B cell (primary cell): ENCODE measurements around the gene RNF227. TPM values are rescaled to one million over a fixed set of nuclear protein-coding genes. Genes with fewer than 3 reads are reported as not detected.

Source experiments
- ATAC-seq: fragments of 200-7000 bp; cut with Tn5 transposase; one replicate; pipeline ENCODE4 v1.10.0; 2021; ENCODE audit warnings: low read depth, mild to moderate bottlenecking, moderate number of reproducible peaks, moderate library complexity
- CTCF ChIA-PET: fragments of 350-600 bp; sonication (Branson Sonifier 250); formaldehyde crosslinking; loops from one replicate; lab custom pipeline; 2021; ENCODE audit warnings: antibody characterized with exemption, inconsistent platforms; lab: Charles Lee
- POLR2A ChIA-PET: fragments of 350-600 bp; sonication (Branson Sonifier 250); formaldehyde crosslinking; loops from one replicate; lab custom pipeline; 2021; ENCODE audit warnings: antibody characterized with exemption; lab: Charles Lee
- DNase-seq: peaks from one replicate; pipeline ENCODE4 v3.0.0; 2013
- H2AFZ ChIP-seq: 2 replicates; pipeline ENCODE4 v1.6.1; 2012; ENCODE audit warnings: mild to moderate bottlenecking, low read depth, low read length; ENCODE audit not compliant: insufficient read depth, poor library complexity, severe bottlenecking
- H3K27ac ChIP-seq, 2 donors: 1 replicate in 1 of 2; 2 replicates in 1 of 2; pipeline ENCODE4 v1.5.1; 2012 to 2013; ENCODE audit warnings: low read length in 2 of 2, mild to moderate bottlenecking in 2 of 2, moderate library complexity in 1 of 2
- H3K27me3 ChIP-seq, 4 experiments: fragments of 200-600 bp in 1 of 4; sonication (generic) in 1 of 4; replicated peaks in 1 of 4; 1 replicate in 2 of 4; 2 replicates in 2 of 4; pipeline versions ENCODE4 v1.6.1 to v1.7.0; 2013 to 2016; ENCODE audit warnings: low read length in 3 of 4, mild to moderate bottlenecking in 2 of 4, mixed read lengths in 1 of 4, moderate library complexity in 1 of 4; ENCODE audit not compliant: insufficient read depth in 4 of 4, control insufficient read depth in 3 of 4; ENCODE audit errors: control extremely low read depth in 1 of 4
- H3K36me3 ChIP-seq, 2 experiments: replicated peaks in 1 of 2; 1 replicate in 1 of 2; 2 replicates in 1 of 2; pipeline versions ENCODE4 v1.6.1 to v1.7.1; 2013; ENCODE audit warnings: low read length in 1 of 2; ENCODE audit not compliant: insufficient read depth in 2 of 2, control insufficient read depth in 1 of 2; ENCODE audit errors: control extremely low read depth in 1 of 2, extremely low read depth in 1 of 2
- H3K4me1 ChIP-seq, 2 donors: fragments of 200-600 bp in 1 of 2; sonication (generic) in 1 of 2; 1 replicate in 1 of 2; 2 replicates in 1 of 2; pipeline versions ENCODE4 v1.5.1 to v1.6.1; 2013 to 2017; ENCODE audit warnings: low read length in 2 of 2; ENCODE audit not compliant: control insufficient read depth in 2 of 2, insufficient read depth in 2 of 2
- H3K4me2 ChIP-seq: replicated peaks from 2 replicates; pipeline ENCODE3; 2012; ENCODE audit warnings: mild to moderate bottlenecking, low read depth, low read length; ENCODE audit not compliant: poor library complexity, severe bottlenecking
- H3K4me3 ChIP-seq, 5 experiments: fragments of 200-600 bp in 1 of 5; sonication (generic) in 1 of 5; 1 replicate in 3 of 5; 2 replicates in 2 of 5; pipeline versions ENCODE4 v1.5.1 to v1.7.0; 2011 to 2016; ENCODE audit warnings: low read length in 4 of 5, mild to moderate bottlenecking in 4 of 5, low read depth in 2 of 5, control low read depth in 1 of 5, moderate library complexity in 1 of 5; ENCODE audit not compliant: insufficient read depth in 1 of 5; ENCODE audit errors: control extremely low read depth in 1 of 5, extremely low read depth in 1 of 5
- H3K79me2 ChIP-seq: fragments of 200-600 bp; sonication (generic); one replicate; pipeline ENCODE4 v1.6.0; 2016; ENCODE audit warnings: low read length; ENCODE audit not compliant: control insufficient read depth, insufficient read depth
- H3K9ac ChIP-seq: fragments of 200-600 bp; sonication (generic); 2 replicates; pipeline ENCODE4 v1.6.1; 2017; ENCODE audit warnings: mild to moderate bottlenecking, low read length, moderate library complexity
- H3K9me3 ChIP-seq, 3 donors: one replicate each; pipeline versions ENCODE4 v1.6.1 to v1.7.1; 2013; ENCODE audit warnings: low read length in 2 of 3; ENCODE audit not compliant: control insufficient read depth in 2 of 3, insufficient read depth in 1 of 3; ENCODE audit errors: control extremely low read depth in 1 of 3
- H4K20me1 ChIP-seq: 2 replicates; pipeline ENCODE4 v1.6.0; 2012; ENCODE audit warnings: mild to moderate bottlenecking, low read length; ENCODE audit not compliant: insufficient read depth, control insufficient read depth, poor library complexity, severe bottlenecking
- H3K27ac Mint-ChIP-seq: one replicate; pipeline ENCODE4 v1.8.0; 2021; ENCODE audit warnings: mixed read lengths
- H3K27me3 Mint-ChIP-seq: one replicate; pipeline ENCODE4 v1.8.0; 2021; ENCODE audit warnings: mixed read lengths
- H3K4me1 Mint-ChIP-seq: one replicate; pipeline ENCODE4 v1.8.0; 2021; ENCODE audit warnings: mixed read lengths
- H3K4me3 Mint-ChIP-seq: one replicate; pipeline ENCODE4 v1.8.0; 2021; ENCODE audit warnings: mixed read lengths
- H3K9me3 Mint-ChIP-seq: one replicate; pipeline ENCODE4 v1.8.0; 2022; ENCODE audit warnings: mixed read lengths; ENCODE audit not compliant: insufficient read depth
- EZH2 ChIP-seq: IDR thresholded peaks from 2 replicates; pipeline ENCODE4 v1.6.1; 2012; ENCODE audit warnings: borderline replicate concordance, low read depth, mild to moderate bottlenecking, moderate library complexity, low read length; ENCODE audit not compliant: insufficient read depth, poor library complexity, severe bottlenecking
- WGBS: methylation state at CpG from one replicate; pipeline ENCODE4 v1.1.5; 2013; ENCODE audit warnings: missing lambda C conversion rate; ENCODE audit not compliant: insufficient coverage; 5-methylcytosine and 5-hydroxymethylcytosine counted together
- intact Hi-C: fragments of 100-400 bp; cut with micrococcal nuclease; formaldehyde crosslinking; loops from one replicate; pipeline ENCODE4 v1.10.0; 2022
- polyA plus RNA-seq: library from polyadenylated mRNA; depleted of rRNA; stranded (reverse); fragments of >200 nt; gene quantifications from 2 replicates; pipeline ENCODE4 v1.2.3, GENCODE V29; 2012
- total RNA-seq, 2 donors: library from RNA; stranded (reverse); fragments of 120-200 nt in 1 of 2; gene quantifications; 1 replicate in 1 of 2; 2 replicates in 1 of 2; pipeline versions ENCODE4 v1.2.3 to v1.2.4, GENCODE V29; 2013 to 2022
- TF ChIP-seq, protein P1 (sequence below): fragments of 200-600 bp; IDR thresholded peaks from one replicate; pipeline ENCODE4 v1.8.0; 2022; ENCODE audit warnings: antibody characterized with exemption, mild to moderate bottlenecking

Gene RNF227
- total and polyA plus RNA-seq, 2 donors (not counting 1 experiment from before 2014, with no cell fraction given), result 3.8 to 11.8 TPM

DNA sequence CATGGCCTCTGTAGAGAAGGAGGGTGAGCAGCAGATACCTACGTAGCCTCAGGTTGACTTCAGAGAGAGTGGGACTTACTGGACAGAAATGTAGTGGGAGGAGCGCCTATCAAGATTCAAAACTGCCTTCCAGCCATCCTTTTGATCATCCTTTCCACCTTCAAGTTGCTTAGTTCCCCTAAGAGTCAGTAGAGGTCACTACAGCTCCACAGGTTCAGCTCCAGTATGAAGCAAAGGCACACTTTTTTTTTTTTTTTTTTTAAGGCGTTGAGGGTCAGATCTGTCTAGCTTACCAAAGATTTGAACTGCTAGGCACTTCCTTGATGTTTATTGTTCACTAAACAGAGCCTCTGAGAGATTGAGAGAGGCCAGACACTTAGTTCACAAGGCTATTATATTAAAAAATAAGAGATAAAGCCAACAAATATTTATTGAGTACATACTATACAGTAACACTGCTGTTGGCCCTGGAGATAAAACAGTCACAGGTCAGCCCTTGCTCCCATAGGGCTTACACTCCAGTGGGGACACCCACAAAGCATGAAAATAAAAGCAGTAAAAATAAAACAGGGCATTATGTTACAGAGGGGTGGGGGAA lies 3.1 kb downstream of the RNF227 start:
- no peaks in the 10 kb centered on the region for H3K27me3 ChIP-seq
- peaks cover 24% of the 10 kb centered on the region for H3K4me1 Mint-ChIP-seq
- intact Hi-C loops, result loop anchor here (1.0 kb wide), 2 partner anchors 77 to 144 kb away; no protein-coding TSS in a partner anchor
- H3K27me3 Mint-ChIP-seq, result no peaks in the 10 kb centered on the region
- H3K4me3 Mint-ChIP-seq, result peak overlapping the region; percentile 37
- H3K79me2 ChIP-seq, result no peaks in the 10 kb centered on the region
- no peak overlapping the region for H2AFZ ChIP-seq
- no peaks in the 10 kb centered on the region for H4K20me1 ChIP-seq
- H3K4me3 ChIP-seq, result no peak overlapping the region
- ATAC-seq (peak; percentile 28), DNase-seq (peak; percentile 83)
- no peak for TF ChIP-seq EZH2
- TF ChIP-seq, protein P1, sequence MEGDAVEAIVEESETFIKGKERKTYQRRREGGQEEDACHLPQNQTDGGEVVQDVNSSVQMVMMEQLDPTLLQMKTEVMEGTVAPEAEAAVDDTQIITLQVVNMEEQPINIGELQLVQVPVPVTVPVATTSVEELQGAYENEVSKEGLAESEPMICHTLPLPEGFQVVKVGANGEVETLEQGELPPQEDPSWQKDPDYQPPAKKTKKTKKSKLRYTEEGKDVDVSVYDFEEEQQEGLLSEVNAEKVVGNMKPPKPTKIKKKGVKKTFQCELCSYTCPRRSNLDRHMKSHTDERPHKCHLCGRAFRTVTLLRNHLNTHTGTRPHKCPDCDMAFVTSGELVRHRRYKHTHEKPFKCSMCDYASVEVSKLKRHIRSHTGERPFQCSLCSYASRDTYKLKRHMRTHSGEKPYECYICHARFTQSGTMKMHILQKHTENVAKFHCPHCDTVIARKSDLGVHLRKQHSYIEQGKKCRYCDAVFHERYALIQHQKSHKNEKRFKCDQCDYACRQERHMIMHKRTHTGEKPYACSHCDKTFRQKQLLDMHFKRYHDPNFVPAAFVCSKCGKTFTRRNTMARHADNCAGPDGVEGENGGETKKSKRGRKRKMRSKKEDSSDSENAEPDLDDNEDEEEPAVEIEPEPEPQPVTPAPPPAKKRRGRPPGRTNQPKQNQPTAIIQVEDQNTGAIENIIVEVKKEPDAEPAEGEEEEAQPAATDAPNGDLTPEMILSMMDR, result peak; percentile 84
- H3K9me3 Mint-ChIP-seq, result no peaks in the 10 kb centered on the region
- no peak overlapping the region for H3K27ac Mint-ChIP-seq
- H3K4me1 ChIP-seq, result peaks cover 16 to 20% of the 10 kb centered on the region in 2 donors
- CTCF ChIA-PET, result interaction anchor here (0.6 to 16.7 kb wide), 27 partner anchors 12 to 1100 kb away, joined by 3 to 284 read pairs (median 3); partner anchors contain the start of genes ALOX15B, CNTROB, NAA38 and SLC25A35
- POLR2A ChIA-PET, result interaction anchor here (0.6 to 1.9 kb wide), 5 partner anchors 51 to 306 kb away, joined by 3 to 13 read pairs (median 5); no protein-coding TSS in a partner anchor
- no peak overlapping the region for H3K9ac ChIP-seq
- H3K4me2 ChIP-seq, result no peak overlapping the region
- H3K36me3 ChIP-seq, result peaks cover 7 to 28% of the 10 kb centered on the region in 2 experiments
- H3K9me3 ChIP-seq, result no peaks in the 10 kb centered on the region
- no CpG with 5 or more reads among the region's 3 CpGs for WGBS
- no peak overlapping the region for H3K27ac ChIP-seq

DNA sequence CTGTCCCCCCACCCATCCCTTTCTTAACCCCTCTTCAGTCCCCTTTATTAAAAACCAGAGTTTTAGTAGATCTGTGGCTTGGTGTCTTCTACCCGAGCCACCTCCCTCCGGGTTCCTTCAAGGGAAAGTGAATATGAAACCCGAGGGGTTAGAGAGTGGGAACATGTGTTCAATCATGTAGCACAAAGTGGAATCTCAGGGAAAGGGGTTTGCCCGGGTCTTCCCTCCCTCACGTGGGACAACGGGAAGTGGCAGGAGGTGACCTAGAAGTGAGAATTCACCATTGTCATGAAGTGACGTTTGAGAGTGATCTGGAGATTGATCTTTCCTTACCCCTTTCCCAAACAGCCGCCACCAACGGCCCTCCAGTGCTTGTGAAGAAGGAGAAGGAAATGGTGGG lies 5.0 kb downstream of the RNF227 start:
- Mint-ChIP-seq H3K27me3 (no peaks in the 10 kb centered on the region), H3K9me3 (no peaks in the 10 kb centered on the region), H3K4me1 (peaks cover 16% of the 10 kb centered on the region), H3K4me3 (no peak overlapping the region), H3K27ac (no peak overlapping the region)
- no peak overlapping the region for H2AFZ ChIP-seq
- ATAC-seq, result no peak
- H3K27ac ChIP-seq, result no peak overlapping the region
- H3K4me1 ChIP-seq, result peaks cover 8 to 10% of the 10 kb centered on the region in 2 donors
- no peak overlapping the region for H3K4me2 ChIP-seq
- H3K36me3 ChIP-seq, result peaks cover 7 to 43% of the 10 kb centered on the region in 2 experiments
- WGBS, result 89% methylated on average over 3 of the region's 9 CpGs
- no peak for DNase-seq
- H4K20me1 ChIP-seq, result no peaks in the 10 kb centered on the region
- H3K4me3 ChIP-seq, result no peak overlapping the region
- TF ChIP-seq EZH2, result no peak
- TF ChIP-seq, protein P1, result no peak
- ChIA-PET POLR2A (no interaction called here), CTCF (interaction anchor here (0.7 to 16.7 kb wide), 4 partner anchors 76 to 191 kb away, joined by 3 to 284 read pairs (median 40); no protein-coding TSS in a partner anchor)
- H3K27me3 ChIP-seq, result no peaks in the 10 kb centered on the region
- intact Hi-C loops, result no loop called here
- H3K79me2 ChIP-seq, result no peaks in the 10 kb centered on the region
- no peak overlapping the region for H3K9ac ChIP-seq
- no peaks in the 10 kb centered on the region for H3K9me3 ChIP-seq
